Mononuclear cell (primary cell): ENCODE results near the gene PAEP. TPM values are rescaled to one million over a fixed set of nuclear protein-coding genes. Genes with fewer than 3 reads are reported as not detected.

ENCODE experiments used
- H3K27me3 ChIP-seq: 2 replicates; pipeline ENCODE4 v1.6.0; 2011; ENCODE audit warnings: low read length, control low read depth; ENCODE audit not compliant: insufficient read depth
- H3K4me1 ChIP-seq: 2 replicates; pipeline ENCODE4 v1.5.1; 2011; ENCODE audit warnings: mild to moderate bottlenecking, low read length, control low read depth; ENCODE audit not compliant: insufficient read depth
- H3K4me3 ChIP-seq: 2 replicates; pipeline ENCODE4 v1.5.1; 2011; ENCODE audit warnings: mild to moderate bottlenecking, low read length, moderate library complexity
- H3K9me3 ChIP-seq: 2 replicates; pipeline ENCODE4 v1.5.1; 2011; ENCODE audit warnings: low read depth, mild to moderate bottlenecking, control low read depth, low read length
- total RNA-seq: library from RNA; depleted of rRNA; stranded (reverse); fragments of >200 nt; gene quantifications from one replicate; pipeline ENCODE4 v1.2.3, GENCODE V29; 2012

Gene PAEP
- total RNA-seq, 1 donor, result not detected

GRCh38 chr9:135587658-135588057 lies 26.1 kb downstream of the PAEP start:
- no peak overlapping the region for H3K4me3 ChIP-seq
- H3K9me3 ChIP-seq, result no peaks in the 10 kb centered on the region
- no peaks in the 10 kb centered on the region for H3K27me3 ChIP-seq
- H3K4me1 ChIP-seq, result no peaks in the 10 kb centered on the region

DNA sequence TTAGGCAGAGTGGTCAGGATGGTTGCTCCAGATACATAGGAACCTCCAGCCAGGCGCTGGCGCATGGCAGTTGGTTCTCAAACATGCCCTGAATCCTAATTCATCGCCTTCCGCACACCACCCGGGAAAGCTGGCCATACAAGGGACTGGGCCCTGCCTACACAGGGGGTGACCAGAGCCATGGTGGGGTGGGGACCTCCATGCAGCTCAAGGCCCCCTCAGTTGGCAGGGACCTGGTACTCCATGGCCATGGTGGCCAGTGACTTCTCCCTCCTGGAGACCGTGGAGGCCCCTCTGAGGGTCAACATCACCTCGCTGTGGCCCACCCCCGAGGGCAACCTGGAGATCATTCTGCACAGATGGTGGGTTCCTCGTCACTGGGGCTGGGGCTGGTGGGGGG lies 26.8 kb downstream of the PAEP start:
- no peaks in the 10 kb centered on the region for H3K27me3 ChIP-seq
- H3K4me3 ChIP-seq, result no peak overlapping the region
- H3K4me1 ChIP-seq, result no peaks in the 10 kb centered on the region
- no peaks in the 10 kb centered on the region for H3K9me3 ChIP-seq

GRCh38 chr9:135588886-135589595 lies 27.5 kb downstream of the PAEP start:
- Histone ChIP-seq H3K4me1 (no peaks in the 10 kb centered on the region), H3K9me3 (no peaks in the 10 kb centered on the region), H3K4me3 (no peak overlapping the region), H3K27me3 (no peaks in the 10 kb centered on the region)

DNA sequence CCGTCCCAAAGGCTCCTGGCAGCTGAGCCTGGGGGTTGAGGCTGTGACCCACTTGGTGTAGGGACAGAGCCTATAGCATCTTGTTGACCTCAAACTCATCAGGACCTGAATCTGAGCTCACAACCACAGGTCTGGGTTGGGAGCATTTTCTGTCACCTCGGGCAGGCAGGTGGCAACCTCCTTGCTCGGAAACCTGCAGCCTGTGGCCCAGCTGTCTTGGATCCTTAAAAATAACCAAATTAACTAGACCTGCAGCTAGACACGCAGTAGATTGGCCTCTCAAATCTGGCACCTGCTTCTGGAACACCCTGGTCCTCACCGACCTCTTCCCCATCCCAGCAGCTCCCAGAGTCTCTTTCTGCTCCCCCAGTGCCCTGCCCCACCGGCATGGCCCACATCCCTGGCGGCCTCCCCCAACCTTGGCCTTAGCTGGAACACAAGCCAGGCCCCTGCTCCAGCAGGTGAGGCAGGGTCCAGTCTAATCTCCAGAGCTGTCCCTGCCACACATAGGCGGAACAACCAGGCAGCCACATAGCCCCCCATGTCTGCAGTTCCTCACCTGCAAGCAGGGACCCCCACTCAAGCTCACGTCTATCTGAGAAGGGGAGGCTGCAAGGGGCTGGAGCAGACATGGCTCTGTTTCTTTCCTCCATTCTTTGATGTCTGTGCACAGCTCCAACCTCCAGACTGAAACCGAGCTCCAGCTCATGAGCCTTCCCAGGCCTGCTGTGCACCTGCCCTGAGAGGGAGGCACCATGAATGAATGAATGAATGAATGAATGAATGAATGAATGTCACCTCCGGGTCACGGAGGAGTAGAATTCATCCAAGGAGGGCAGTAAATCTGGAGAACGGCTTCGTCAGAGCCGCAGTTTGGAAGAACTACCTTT lies 28.3 kb downstream of the PAEP start:
- H3K4me1 ChIP-seq, result no peaks in the 10 kb centered on the region
- no peak overlapping the region for H3K4me3 ChIP-seq
- no peaks in the 10 kb centered on the region for H3K9me3 ChIP-seq
- peaks cover 2% of the 10 kb centered on the region for H3K27me3 ChIP-seq

DNA sequence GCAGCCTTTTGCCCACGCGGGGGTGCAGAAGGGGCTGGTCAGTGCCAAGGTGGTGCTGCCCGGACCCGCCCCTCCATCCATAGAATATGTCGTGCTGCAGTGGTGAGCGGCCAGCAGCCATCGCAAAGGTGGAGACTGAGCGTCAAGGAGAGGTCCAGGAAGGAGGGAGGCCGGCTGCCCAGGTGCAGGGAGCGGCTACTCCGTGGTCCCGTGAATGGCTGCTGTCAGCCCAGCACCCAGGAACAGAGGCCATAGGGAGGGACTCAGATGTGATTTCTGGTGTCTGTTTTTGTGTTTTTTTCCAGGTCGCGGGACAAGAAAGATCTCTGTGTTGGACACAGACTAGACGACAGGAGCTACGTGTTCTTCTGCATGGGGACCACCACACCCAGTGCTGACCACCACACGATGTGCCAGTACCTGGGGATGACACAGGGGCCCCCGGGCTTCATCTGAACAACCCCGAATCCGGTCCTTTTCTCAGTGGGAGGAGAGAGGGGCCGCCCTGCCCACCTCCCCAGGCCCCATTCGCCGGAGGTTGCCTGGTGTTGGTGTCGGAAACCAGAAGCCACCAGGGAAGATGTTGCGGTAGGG lies 29.0 kb downstream of the PAEP start:
- Histone ChIP-seq H3K4me1 (no peaks in the 10 kb centered on the region), H3K9me3 (no peaks in the 10 kb centered on the region), H3K27me3 (peaks cover 2% of the 10 kb centered on the region), H3K4me3 (no peak overlapping the region)

- Histone ChIP-seq H3K27me3 (peaks cover 2% of the 10 kb centered on the region), H3K4me1 (no peaks in the 10 kb centered on the region), H3K9me3 (no peaks in the 10 kb centered on the region), H3K4me3 (no peak overlapping the region)
Observed at GRCh38 chr9:135591506-135592330, 30.2 kb downstream of the PAEP start.

DNA sequence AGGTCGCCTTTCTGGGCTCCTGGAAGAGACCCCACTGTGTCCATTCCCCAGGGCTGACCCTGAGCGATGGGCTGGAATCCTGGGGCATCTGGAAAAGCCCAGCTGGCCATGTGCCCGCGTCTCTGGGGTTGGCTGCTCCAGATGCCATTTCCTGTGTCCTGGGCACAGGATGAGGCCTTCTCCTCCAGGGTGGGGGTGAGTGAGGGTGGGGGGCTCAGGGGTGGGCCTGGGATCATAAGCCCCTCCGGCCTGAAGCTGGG lies 30.7 kb downstream of the PAEP start:
- Histone ChIP-seq H3K4me1 (no peaks in the 10 kb centered on the region), H3K9me3 (no peaks in the 10 kb centered on the region), H3K4me3 (no peak overlapping the region), H3K27me3 (peaks cover 2% of the 10 kb centered on the region)

DNA sequence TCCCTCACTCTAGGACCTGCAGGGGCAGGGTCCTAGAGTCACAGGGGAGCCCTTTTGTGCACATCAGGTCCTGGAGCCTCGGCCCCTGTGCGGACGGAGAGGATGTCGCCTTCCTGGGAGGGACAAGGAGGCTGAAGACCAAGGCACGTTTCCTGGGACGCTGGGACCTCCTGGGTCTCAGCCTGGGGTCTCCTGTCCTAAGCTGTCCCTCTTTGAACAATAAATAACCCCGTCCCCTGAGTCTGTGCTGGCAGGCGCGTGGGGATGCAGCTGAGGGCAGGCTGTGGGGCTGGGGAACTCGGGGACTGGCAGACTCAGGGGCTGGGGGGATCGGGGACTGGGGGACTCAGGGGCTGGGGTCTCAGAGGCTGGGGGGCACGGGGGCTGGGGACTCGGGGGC lies 31.1 kb downstream of the PAEP start:
- no peaks in the 10 kb centered on the region for H3K4me1 ChIP-seq
- H3K4me3 ChIP-seq, result no peak overlapping the region
- H3K27me3 ChIP-seq, result peaks cover 2% of the 10 kb centered on the region
- no peaks in the 10 kb centered on the region for H3K9me3 ChIP-seq

- Histone ChIP-seq H3K27me3 (peaks cover 2% of the 10 kb centered on the region), H3K4me3 (no peak overlapping the region), H3K9me3 (no peaks in the 10 kb centered on the region), H3K4me1 (no peaks in the 10 kb centered on the region)
Observed at GRCh38 chr9:135596211-135596610, 34.7 kb downstream of the PAEP start.

DNA sequence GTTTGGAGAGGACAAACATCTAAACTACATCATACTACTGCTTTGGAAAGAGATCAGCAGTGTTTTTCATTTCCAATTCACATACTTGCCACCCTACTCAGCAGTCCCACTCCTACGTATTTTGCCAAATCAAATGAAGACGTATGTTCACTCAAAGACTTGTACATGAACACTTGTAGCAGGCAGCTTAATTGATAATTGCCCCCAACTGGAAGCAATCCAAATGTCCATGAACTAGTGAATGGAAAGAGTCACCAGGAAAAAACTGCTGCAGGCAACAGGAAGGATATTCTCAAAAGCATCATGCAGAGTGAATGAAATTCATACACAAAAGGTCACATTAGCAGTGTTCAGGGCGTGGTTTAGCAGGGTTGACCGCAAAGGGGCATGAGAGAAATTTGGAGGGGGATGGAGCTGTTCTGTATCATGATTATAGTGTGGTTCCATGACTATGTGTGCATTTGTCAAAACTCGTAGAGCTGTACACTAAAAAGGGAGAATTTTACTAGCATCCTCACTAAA lies 38.8 kb downstream of the PAEP start:
- Histone ChIP-seq H3K4me3 (no peak overlapping the region), H3K4me1 (no peaks in the 10 kb centered on the region), H3K27me3 (no peaks in the 10 kb centered on the region), H3K9me3 (no peaks in the 10 kb centered on the region)

- H3K27me3 ChIP-seq, result no peaks in the 10 kb centered on the region
- no peak overlapping the region for H3K4me3 ChIP-seq
- no peaks in the 10 kb centered on the region for H3K4me1 ChIP-seq
- H3K9me3 ChIP-seq, result no peaks in the 10 kb centered on the region
Observed at GRCh38 chr9:135601988-135602387, 40.4 kb downstream of the PAEP start.

DNA sequence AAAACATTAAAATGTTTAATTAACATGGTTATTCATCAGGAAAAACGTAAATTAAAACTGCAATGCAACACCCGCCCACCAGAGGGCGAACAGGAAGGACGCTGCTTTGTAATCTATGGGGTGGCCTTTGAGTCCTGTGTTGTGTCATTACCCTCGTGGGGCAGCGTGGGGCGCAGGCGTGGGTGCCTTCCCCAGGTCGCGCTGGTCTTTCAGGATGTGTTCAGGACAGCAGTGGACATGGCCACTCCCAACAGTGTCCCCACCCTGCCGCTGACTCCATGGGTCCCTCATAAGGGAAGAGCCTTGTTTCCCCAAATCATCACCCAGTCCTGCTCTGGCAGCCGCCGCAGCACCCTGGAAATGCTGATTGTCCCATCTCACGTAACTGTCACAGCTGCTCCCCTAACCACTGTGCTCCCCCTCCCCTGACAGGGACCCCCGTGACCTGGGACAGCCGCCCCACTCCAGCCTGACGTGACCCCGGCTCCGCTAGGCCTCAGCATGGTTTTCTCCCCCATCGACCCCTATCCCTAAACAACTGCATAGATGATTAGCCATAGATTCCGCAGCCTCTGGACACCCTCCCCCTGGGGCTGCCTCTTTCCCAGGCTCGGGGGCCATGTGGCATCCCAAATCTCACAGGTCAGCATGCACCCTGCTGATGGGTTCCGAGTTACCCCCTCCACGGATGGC lies 41.4 kb downstream of the PAEP start:
- no peak overlapping the region for H3K4me3 ChIP-seq
- no peaks in the 10 kb centered on the region for H3K9me3 ChIP-seq
- no peaks in the 10 kb centered on the region for H3K27me3 ChIP-seq
- no peaks in the 10 kb centered on the region for H3K4me1 ChIP-seq

GRCh38 chr9:135604437-135605237 lies 43.1 kb downstream of the PAEP start:
- Histone ChIP-seq H3K4me3 (no peak overlapping the region), H3K27me3 (no peaks in the 10 kb centered on the region), H3K9me3 (no peaks in the 10 kb centered on the region), H3K4me1 (no peaks in the 10 kb centered on the region)
